Gastroesophageal sphincter (tissue), 4 donors: ENCODE measurements around the gene KRTAP1-5. TPM values are rescaled to one million over a fixed set of nuclear protein-coding genes. Genes with fewer than 3 reads are reported as not detected.
"Not testable (repeated sequence)": the region's sequence is repeated elsewhere in the genome, so short reads cannot be mapped to it uniquely, and the experiment has no call there.

Experiments used
- ATAC-seq: fragments of 150-250 bp; one replicate; pipeline ENCODE4 v1.9.1; 2016; ENCODE audit warnings: mild to moderate bottlenecking, moderate library complexity
- H3K27ac ChIP-seq, 4 donors: fragments of 200-600 bp; sonication (generic) in 3 of 4; 1 replicate in 3 of 4; 2 replicates in 1 of 4; pipeline ENCODE4 v1.5.1; 2016 to 2019
- H3K27me3 ChIP-seq: fragments of 200-600 bp; sonication (generic); one replicate; pipeline ENCODE4 v1.5.1; 2019
- H3K36me3 ChIP-seq, 2 donors: fragments of 200-600 bp; sonication (generic); one replicate each; pipeline ENCODE4 v1.5.1; 2019; ENCODE audit warnings: control low read depth in 1 of 2
- H3K4me1 ChIP-seq, 3 donors: fragments of 200-600 bp; sonication (generic); 1 replicate in 2 of 3; 2 replicates in 1 of 3; pipeline ENCODE4 v1.5.1; 2016 to 2019; ENCODE audit warnings: control low read depth in 2 of 3
- H3K4me3 ChIP-seq, 2 donors: fragments of 200-600 bp; sonication (generic); one replicate each; pipeline ENCODE4 v1.5.1; 2019; ENCODE audit warnings: mild to moderate bottlenecking in 1 of 2, moderate library complexity in 1 of 2
- H3K9me3 ChIP-seq, 3 donors: fragments of 200-600 bp; sonication (generic); one replicate each; pipeline ENCODE4 v1.5.1; 2017 to 2019; ENCODE audit warnings: control low read depth in 2 of 3
- EP300 ChIP-seq: sonication (generic); formaldehyde crosslinking; IDR thresholded peaks from one replicate; pipeline ENCODE4 v1.6.1; 2017; ENCODE audit warnings: antibody characterized with exemption, mild to moderate bottlenecking
- POLR2A ChIP-seq, 2 donors: fragments of 450-650 bp; IDR thresholded peaks; one replicate each; pipeline ENCODE4 v1.6.1; 2017; ENCODE audit warnings: antibody characterized with exemption in 2 of 2, mild to moderate bottlenecking in 2 of 2, moderate library complexity in 1 of 2
- POLR2AphosphoS5 ChIP-seq: sonication (generic); formaldehyde crosslinking; IDR thresholded peaks from one replicate; pipeline ENCODE4 v1.6.1; 2017; ENCODE audit warnings: antibody characterized with exemption
- WGBS, 2 donors: methylation state at CpG; one replicate each; pipeline ENCODE4 v1.1.5; 2018; ENCODE audit warnings: low coverage in 1 of 2; 5-methylcytosine and 5-hydroxymethylcytosine counted together
- total RNA-seq, 4 donors: library from RNA; depleted of rRNA; stranded (reverse); fragments of >200 nt; gene quantifications; one replicate each; pipeline ENCODE4 v1.1.0, GENCODE V29; 2016
- TF ChIP-seq, protein P1 (sequence below), 4 experiments: fragments of 200-600 bp in 2 of 4; fragments of 450-650 bp in 2 of 4; sonication (generic) in 1 of 4; IDR thresholded peaks; one replicate each; pipeline ENCODE4 v1.5.1; 2017 to 2019; ENCODE audit warnings: antibody characterized with exemption in 4 of 4, mild to moderate bottlenecking in 2 of 4, moderate library complexity in 2 of 4

Gene KRTAP1-5
- total RNA-seq, 4 donors from 2014 or later, result not detected

DNA sequence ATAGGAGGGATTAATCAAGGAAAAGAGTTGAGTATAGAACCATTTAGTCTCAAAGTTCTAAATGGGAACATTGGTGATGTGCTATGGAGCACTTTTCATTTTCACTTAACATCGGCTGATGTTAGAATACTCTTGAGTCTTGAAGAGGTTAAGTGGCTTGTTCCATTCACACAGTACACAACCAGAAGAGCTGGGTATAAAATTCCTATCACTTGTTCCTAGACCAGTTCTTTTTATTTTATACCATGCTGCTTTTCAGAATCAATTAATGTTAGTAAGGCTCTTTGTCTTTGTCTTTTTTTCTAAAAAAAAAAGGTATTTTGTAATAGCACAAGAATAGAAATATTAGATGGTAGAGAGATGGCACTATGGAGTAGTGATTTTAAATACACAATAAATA lies 15.9 kb upstream of the KRTAP1-5 start:
- Histone ChIP-seq H3K27me3 (peaks cover 14% of the 10 kb centered on the region), H3K4me1 (no peaks in the 10 kb centered on the region)
- TF ChIP-seq, protein P1, sequence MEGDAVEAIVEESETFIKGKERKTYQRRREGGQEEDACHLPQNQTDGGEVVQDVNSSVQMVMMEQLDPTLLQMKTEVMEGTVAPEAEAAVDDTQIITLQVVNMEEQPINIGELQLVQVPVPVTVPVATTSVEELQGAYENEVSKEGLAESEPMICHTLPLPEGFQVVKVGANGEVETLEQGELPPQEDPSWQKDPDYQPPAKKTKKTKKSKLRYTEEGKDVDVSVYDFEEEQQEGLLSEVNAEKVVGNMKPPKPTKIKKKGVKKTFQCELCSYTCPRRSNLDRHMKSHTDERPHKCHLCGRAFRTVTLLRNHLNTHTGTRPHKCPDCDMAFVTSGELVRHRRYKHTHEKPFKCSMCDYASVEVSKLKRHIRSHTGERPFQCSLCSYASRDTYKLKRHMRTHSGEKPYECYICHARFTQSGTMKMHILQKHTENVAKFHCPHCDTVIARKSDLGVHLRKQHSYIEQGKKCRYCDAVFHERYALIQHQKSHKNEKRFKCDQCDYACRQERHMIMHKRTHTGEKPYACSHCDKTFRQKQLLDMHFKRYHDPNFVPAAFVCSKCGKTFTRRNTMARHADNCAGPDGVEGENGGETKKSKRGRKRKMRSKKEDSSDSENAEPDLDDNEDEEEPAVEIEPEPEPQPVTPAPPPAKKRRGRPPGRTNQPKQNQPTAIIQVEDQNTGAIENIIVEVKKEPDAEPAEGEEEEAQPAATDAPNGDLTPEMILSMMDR (IDR thresholded peaks at IDR 0.05), result no peak
- no peak for TF ChIP-seq EP300
- TF ChIP-seq POLR2AphosphoS5, result no peak
- TF ChIP-seq POLR2A (IDR thresholded peaks at IDR 0.05), result no peak

DNA sequence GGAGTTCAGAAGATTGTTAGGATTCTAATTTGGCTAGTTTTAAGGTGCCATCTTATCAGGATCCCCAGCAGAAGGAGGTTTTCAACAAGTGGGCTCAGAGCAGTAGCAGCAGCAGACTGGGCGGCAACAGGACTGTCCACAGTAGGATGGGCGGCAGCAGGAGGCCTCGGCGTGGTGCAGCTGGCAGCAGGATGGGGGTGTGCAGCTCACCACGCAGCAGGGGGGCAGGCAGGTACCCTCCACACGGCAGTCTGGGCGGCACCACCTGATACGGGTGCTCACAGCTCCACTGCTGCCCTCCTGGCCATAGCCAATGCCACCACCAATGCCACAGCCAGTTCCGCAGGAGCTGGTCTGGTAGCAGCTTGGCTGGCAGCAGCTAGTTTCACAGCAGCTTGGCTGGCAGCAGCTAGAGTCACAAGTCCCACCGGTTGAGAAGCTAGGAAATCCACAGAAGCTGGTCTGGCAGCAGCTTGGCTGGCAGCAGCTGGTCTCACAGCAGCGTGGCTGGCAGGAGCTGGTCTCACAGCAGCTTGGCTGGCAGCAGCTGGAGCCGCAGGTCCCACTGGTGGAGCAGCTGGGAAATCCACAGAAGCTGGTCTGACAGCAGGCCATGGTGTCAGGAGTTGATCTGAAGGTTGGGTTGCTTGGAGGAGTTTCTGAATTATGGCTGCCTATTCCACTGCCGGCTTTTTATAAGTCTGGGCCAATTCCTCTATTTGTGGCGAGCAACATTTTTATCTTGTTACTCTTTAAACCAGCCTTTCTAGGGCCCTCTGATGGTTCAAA lies 14.0 kb upstream of the KRTAP1-5 start, which contains the start of gene KRTAP1-1:
TSS of gene KRTAP1-1 (minus strand) at position 668 of the 789 bp plus-strand sequence. CDS start at position 615, 53 bp downstream.
- H3K27me3 ChIP-seq, H3K4me3 ChIP-seq, H3K4me1 ChIP-seq, H3K36me3 ChIP-seq, H3K27ac ChIP-seq, ATAC-seq: not testable (repeated sequence)
- H3K9me3 ChIP-seq, result peaks cover 0 to 12% (median 0%) of the 10 kb centered on the region in 3 donors
- 45 to 71% methylated on average over 2 of the region's 14 CpGs for WGBS, 2 donors

More for the DNA sequence above, 15.9 kb upstream of the KRTAP1-5 start:
- H3K36me3 ChIP-seq, result no peaks in the 10 kb centered on the region
- peaks cover 0 to 12% (median 0%) of the 10 kb centered on the region in 3 donors for H3K9me3 ChIP-seq
- no peak overlapping the region for H3K27ac ChIP-seq
- no peak for ATAC-seq
- H3K4me3 ChIP-seq, result no peak overlapping the region
- 92 to 100% methylated on average over 1 of the region's 1 CpG for WGBS, 2 donors

DNA sequence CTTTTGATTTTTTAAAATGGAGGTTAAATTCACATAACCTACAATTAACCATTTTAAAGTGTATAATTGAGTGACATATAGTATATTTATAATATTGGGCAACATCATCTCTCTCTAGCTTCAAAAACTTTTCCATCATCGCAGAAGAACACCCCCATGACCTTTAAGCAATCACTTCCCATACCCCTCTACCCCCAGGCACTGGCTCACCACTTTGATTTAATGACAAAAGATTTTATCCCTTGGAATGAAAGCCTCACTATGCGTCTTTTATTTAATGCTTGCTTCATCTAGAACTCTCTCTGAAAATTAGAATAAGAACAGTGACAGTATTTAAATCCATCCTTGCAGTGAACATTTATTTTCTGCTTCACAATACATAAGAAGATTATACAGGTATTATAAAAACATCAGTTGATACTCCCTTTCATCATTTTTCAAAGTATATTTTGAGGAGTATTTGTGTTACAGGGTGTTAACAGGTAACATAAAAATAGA lies 10.9 kb upstream of the KRTAP1-5 start:
- Histone ChIP-seq H3K36me3 (no peaks in the 10 kb centered on the region), H3K9me3 (peaks cover 0 to 4% (median 0%) of the 10 kb centered on the region in 3 donors), H3K4me3 (no peak overlapping the region), H3K27ac (no peak overlapping the region), H3K4me1 (no peaks in the 10 kb centered on the region), H3K27me3 (no peaks in the 10 kb centered on the region)
- TF ChIP-seq, protein P1 (IDR thresholded peaks at IDR 0.05), result no peak
- TF ChIP-seq EP300, result no peak
- TF ChIP-seq POLR2AphosphoS5, result no peak
- no peak for TF ChIP-seq POLR2A (IDR thresholded peaks at IDR 0.05)
- ATAC-seq, result no peak
- 58 to 59% methylated on average over 2 of the region's 2 CpGs for WGBS, 2 donors

DNA sequence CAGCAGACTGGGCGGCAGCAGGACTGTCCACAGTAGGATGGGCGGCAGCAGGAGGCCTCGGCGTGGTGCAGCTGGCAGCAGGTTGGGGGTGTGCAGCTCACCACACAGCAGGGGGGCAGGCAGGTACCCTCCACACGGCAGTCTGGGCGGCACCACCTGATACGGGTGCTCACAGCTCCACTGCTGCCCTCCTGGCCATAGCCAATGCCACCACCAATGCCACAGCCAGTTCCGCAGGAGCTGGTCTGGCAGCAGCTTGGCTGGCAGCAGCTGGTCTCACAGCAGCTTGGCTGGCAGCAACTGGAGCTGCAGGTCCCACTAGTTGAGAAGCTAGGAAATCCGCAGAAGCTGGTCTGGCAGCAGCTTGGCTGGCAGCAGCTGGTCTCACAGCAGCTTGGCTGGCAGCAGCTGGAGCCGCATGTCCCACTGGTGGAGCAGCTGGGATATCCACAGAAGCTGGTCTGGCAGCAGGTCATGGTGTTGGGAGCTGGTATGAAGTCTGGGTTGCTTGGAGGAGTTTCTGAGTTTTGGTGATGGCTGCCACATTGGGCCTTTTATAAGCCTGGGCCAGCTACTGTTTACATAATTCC lies 7.4 kb upstream of the KRTAP1-5 start, which contains the start of gene KRTAP1-3:
TSS of gene KRTAP1-3 (minus strand) at position 529 of the 590 bp plus-strand sequence. CDS start at position 476, 53 bp downstream.
- WGBS, 2 donors, result 88 to 90% methylated on average over 4 to 5 of the region's 10 CpGs
- H3K9me3 ChIP-seq, H3K27me3 ChIP-seq, H3K27ac ChIP-seq, H3K4me1 ChIP-seq, H3K36me3 ChIP-seq, ATAC-seq, H3K4me3 ChIP-seq: not testable (repeated sequence)

DNA sequence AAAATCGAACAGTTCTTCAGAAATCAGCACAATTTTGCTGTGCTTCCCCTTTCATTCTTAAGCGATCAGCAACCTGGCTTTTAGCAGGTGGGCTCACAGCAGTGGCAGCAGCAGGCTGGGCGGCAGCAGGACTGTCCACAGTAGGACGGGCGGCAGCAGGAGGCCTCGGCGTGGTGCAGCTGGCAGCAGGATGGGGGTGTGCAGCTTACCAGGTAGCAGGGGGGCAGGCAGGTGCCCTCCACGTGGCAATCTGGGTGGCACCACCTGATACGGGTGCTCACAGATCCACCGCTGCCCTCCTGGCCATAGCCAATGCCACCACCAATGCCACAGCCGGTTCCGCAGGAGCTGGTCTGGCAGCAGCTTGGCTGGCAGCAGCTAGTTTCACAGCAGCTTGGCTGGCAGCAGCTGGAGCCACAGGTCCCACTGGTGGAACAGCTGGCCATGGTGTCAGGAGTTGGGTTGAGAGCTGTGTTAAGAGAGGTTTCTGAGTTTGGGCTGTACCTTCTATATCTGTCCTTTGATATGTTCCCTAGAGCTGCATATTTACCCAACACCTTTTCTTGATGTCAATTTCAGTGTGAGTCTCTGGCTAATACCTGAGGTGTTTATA lies 2.7 kb upstream of the KRTAP1-5 start, which contains the start of gene KRTAP1-4:
TSS of gene KRTAP1-4 (minus strand) at position 563 of the 613 bp plus-strand sequence. CDS start at position 446, 117 bp downstream.
- WGBS, 2 donors, result 57 to 63% methylated on average over 1 to 2 of the region's 12 CpGs
- ATAC-seq, result no peak
- TF ChIP-seq EP300 (no peak), POLR2A (IDR thresholded peaks at IDR 0.05) (no peak), POLR2AphosphoS5 (no peak)
- TF ChIP-seq, protein P1 (IDR thresholded peaks at IDR 0.05), result no peak

More for the DNA sequence above, 2.7 kb upstream of the KRTAP1-5 start, which contains the start of gene KRTAP1-4:
- H3K9me3 ChIP-seq, result no peaks in the 10 kb centered on the region
- H3K27ac ChIP-seq, result no peak within 1 kb of the TSS
- peaks cover 27% of the 10 kb centered on the region for H3K27me3 ChIP-seq
- no peaks in the 10 kb centered on the region for H3K36me3 ChIP-seq
- no peak within 1 kb of the TSS for H3K4me3 ChIP-seq
- no peaks in the 10 kb centered on the region for H3K4me1 ChIP-seq
